ENCODE results near the gene UNCX.

UNCX gene

DNA sequence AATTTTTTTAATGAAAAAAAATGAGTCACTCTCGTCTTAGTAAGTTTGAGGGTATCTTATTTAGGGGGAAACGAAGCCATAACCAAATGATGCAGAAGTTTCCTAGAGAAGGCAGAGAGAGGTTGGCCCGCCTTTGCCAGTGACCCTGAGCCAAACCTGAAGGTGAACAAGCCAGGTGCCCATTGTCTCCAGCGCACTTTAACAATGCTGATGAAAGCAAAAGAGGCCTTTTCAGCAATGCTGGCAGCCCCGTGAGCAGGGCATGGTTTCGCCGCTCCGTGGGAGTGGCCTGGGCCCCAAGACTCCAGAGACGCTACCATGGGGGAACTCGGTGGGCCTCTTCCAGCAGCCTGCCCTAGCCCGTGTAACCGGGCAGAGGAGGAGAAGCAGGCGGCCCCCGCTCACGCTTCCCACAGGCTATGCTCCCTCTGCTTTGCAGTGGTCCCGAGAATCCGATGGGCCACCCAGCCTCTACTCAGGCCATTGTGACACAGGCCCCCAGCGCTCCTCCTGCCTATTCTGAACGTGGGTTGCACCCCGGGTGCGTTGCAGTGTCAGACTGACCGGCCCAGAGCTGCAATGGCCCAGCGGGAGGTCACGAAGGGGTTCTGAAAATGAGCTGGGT, 14.0 kb upstream of the UNCX start:
- no peak for DNase-seq (ENCODE audit: low spot score)

DNA sequence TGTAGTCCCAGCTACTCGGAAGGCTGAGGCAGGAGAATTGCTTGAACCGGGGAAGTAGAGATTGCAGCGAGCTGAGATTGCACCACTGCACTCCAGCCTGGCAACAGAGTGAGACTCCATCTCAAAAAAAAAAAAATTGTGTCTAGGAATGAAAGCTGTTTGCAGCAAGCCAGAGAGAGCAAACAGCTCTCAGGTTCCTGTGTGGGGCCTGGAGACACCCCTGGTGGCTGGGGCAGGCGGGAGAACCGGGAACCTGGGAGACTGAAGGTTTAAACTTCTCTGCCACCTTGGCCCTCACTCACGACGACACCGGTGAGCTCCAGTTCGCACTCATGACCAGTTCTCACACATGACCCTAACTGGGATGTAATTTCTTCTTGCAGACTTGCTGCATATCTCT, 13.2 kb upstream of the UNCX start:
- no peak for DNase-seq (ENCODE audit: low spot score)

- no peak for DNase-seq (ENCODE audit: low spot score)
These were observed 12.5 kb upstream of the UNCX start for GRCh38 chr7:1220000-1220726.

DNA sequence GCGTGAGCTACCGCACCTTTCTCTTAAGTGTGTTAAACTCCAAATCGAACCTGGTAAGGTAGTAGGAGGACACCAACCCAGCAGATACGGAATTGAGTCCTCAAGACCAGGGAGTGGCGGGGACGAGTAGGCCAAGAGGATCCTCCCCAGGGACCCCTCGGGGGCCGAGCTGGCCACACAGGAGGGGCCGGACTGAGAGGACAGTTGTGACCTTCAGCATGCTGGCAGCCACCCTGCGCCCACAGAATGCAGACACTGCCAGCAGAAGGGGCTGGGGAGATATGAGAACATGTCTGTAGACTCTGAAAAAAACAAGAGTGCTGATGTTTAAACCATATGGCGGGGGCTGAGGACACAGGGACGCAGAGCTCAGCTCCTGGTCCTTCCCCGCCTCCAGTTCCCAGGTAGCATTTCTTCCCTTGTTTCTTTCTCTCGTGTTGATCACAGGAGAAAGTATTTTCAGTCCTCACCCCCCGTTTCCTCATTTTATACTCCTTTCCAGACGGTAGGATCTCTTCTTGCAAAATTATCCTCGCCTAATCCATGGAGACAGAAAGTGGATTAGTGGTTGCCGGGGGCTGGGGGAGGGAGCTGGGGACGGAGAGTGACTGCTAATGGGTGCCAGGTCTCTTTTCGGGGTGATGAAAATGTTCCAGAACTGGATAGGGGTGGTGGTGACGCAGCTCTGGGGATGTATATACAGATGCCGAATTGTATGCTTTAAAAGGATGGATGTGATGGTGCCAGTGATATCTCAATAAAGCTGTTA, 11.5 kb upstream of the UNCX start:
- DNase-seq (ENCODE audit: low spot score), result no peak

DNA sequence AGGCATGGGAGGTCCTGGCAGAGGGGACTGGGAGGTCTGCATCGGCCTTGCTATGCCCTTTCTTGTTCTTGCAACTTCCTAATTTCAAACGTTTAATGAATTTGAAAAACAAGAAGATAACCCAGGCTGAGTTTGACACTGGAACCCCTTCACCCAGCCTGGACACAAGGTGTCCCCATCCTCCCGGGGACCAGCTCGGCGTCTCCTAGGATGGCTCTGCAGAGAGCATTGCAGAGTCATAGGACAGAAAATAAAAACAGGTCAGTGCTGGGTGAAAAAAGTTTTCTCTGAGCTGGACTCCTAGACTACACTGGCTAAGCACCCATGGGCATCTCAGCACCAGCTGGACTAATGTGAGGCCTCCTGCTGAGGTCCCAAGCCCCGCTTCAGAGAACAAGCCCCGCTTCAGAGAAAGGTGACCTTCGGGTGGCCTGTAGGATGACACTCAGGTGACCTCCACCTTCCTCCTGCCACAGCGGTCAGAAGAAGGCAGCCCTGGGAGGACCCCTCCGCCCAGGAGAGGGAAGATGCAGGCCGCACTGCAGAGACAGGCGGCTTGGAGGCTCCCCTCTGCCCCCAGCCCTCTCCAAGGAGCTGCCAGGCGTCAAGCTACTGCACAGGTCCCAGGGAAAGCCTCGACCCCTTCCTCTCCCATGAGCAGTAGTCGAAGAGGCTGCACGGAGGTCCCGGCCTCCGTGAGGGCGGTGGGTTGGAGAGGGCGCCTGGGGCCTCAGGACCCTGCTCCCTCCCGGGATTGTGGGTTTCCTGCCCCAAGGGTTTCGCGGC, 9.3 kb upstream of the UNCX start:
- DNase-seq (ENCODE audit: low spot score), result peak; percentile 47

GRCh38 chr7:1224086-1224716, 8.5 kb upstream of the UNCX start:
- peak; percentile 53 for DNase-seq (ENCODE audit: low spot score)

DNA sequence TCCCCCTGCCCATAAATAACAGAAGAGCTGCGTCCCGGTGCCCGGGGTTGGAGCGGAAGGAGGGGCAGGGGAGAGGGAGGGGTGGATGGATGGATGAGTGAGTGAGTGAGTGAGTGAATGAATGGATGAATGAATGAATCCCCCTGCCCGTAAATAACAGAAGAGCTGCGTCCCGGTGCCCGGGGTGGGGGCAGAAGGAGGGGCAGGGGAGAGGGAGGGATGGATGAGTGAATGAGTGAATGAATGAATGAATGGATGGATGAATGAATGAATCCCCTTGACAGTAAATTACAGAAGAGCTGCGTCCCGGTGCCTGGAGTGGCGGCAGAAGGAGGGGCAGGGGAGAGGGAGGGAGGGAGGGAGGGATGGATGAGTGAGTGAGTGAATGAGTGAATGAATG, 7.6 kb upstream of the UNCX start:
- DNase-seq (ENCODE audit: low spot score), result no peak

DNA sequence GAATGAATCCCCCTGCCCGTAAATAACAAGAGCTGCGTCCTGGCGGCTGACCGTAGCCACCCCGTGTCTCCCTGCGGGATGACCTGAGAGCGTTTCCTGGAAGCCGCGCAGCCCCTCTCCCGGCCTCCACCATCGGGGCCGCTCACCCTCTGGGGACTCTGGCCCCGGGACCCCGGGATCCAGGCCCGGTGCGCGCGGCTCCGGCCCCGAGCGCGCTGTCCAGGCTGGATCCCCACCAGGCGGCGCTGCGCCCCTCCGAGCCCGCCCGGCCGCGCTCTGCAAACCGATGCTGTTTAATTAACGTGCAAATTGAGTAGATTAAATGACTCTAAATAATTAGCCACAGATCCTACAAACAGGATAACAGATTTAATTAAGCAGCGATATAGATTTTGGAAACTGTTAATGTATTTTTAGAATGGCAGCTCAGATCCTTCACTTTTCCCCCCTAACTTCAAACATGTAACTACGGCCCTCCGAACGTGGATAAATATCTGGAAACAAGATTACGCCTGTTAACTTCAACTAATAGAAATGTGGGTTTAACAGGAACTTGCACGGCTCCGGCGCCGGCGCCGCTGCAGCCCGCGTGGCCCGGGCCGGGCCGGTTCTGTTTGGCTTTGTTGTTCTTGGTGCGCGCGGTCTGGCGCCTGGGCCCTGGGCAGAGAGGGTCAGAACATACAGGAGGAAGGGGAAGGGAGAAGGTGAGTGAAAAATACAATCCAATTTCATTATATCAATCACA, 7.1 kb upstream of the UNCX start:
- DNase-seq (ENCODE audit: low spot score), result peak; percentile 60

DNA sequence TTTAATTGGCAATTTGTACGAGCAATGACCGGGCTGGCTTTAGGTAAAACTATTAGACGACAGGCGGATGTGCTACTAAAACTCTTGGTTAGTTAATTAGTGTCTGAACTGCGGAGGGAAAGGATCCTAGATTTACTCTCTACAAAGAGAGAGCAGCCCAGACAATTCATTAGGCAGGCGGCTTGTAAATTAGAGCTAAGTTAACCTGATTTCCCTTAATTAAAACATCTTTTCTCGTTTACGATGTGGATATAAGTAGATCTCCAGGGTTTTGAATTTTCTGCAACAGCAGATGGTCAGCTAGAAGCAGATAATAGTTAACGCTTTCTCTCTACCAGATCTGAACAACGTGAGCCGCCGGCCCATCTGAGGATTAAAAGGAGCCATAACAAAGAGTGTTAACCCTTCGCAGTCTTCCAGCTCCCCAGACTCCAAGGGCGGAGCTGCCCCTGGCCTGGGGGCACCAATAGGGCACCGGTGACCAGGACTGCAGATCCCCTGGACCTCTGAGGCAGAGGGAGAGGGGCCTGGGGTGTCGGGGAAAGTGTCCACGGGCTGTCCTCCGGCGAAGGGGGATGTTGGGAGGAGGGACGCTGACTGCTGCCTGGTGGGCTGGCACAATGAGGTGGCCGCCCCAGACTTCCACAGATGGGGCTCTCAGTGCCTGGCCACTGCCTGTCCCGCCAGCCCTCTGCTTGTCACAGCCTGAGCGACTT, 6.3 kb upstream of the UNCX start:
- DNase-seq (ENCODE audit: low spot score), result peak; percentile 63

- DNase-seq (ENCODE audit: low spot score), result peak; percentile 31
These were observed 5.4 kb upstream of the UNCX start for GRCh38 chr7:1227071-1227804.

GRCh38 chr7:1227814-1228544, 4.7 kb upstream of the UNCX start:
- DNase-seq (ENCODE audit: low spot score), result peak; percentile 46

- DNase-seq (ENCODE audit: low spot score), result peak; percentile 54
These were observed 4.0 kb upstream of the UNCX start for GRCh38 chr7:1228545-1229201.

GRCh38 chr7:1229202-1229947, 3.3 kb upstream of the UNCX start:
- peak; percentile 13 for DNase-seq (ENCODE audit: low spot score)

- peak; percentile 56 for DNase-seq (ENCODE audit: low spot score)
These were observed 2.7 kb upstream of the UNCX start for GRCh38 chr7:1229956-1230355.

DNA sequence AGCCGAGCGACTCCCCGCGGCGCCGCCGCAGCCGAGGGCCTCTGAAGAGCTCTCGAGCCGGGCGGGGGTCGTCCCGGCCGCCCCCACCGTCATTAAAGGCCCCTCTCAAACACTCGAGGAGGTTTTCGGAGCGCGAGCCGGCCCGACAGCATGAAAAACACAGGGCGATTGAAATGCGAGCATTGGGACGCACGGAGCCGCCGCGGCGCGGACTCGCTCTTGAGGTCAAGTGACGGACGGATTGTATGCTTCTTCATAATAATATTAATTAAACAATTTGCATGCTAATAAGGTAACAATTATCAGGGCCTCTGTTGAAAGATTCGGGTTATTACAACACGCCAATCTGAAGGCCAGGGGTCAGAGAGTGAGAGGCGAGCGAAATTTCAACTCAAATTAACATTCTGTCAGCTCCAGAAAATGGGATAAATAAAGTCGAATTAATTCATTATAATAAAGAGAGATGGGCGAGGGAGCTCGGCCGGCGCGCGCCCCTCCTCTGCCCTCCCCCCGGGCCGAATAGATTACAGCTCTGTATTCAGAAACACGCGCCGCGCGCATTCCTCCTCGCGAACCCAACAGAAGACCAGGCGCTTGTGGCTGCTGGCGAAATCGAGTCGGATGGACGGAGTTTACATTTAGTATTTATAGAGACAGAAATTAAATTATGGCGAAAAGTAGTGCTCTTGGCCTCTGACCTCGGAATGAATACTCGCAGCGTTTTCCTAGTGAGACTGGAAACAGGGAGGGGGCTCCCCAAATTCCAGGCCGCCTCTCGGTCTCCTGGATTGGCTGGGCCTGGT, 2.1 kb upstream of the UNCX start:
- DNase-seq (ENCODE audit: low spot score), result peak; percentile 49

- peak; percentile 79 for DNase-seq (ENCODE audit: low spot score)
These were observed 1.2 kb upstream of the UNCX start for GRCh38 chr7:1231214-1232102.

Measured in cerebellar cortex (tissue), 1 donor.